Measurements from ENCODE around the gene GLB1L.
A peak's percentile ranks its signal among the peaks of the same experiment; 100 is the strongest.

Gene GLB1L

GRCh38 chr2:219210886-219211362, 34.3 kb downstream of the GLB1L start:
- H3K36me3 ChIP-seq (ENCODE audit: control insufficient read depth, insufficient read depth, low read length) = peaks cover 15% of the 10 kb centered on the region
- no peak for DNase-seq (ENCODE audit: extremely low read depth, insufficient read length)
- H3K4me3 ChIP-seq (replicated peaks; ENCODE audit: low read depth, low read length) = no peak overlapping the region
- TF ChIP-seq, protein P1, sequence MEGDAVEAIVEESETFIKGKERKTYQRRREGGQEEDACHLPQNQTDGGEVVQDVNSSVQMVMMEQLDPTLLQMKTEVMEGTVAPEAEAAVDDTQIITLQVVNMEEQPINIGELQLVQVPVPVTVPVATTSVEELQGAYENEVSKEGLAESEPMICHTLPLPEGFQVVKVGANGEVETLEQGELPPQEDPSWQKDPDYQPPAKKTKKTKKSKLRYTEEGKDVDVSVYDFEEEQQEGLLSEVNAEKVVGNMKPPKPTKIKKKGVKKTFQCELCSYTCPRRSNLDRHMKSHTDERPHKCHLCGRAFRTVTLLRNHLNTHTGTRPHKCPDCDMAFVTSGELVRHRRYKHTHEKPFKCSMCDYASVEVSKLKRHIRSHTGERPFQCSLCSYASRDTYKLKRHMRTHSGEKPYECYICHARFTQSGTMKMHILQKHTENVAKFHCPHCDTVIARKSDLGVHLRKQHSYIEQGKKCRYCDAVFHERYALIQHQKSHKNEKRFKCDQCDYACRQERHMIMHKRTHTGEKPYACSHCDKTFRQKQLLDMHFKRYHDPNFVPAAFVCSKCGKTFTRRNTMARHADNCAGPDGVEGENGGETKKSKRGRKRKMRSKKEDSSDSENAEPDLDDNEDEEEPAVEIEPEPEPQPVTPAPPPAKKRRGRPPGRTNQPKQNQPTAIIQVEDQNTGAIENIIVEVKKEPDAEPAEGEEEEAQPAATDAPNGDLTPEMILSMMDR (IDR thresholded peaks at IDR 0.05; ENCODE audit: insufficient read depth, low read length, poor library complexity, severe bottlenecking) = no peak
- H3K27me3 ChIP-seq (replicated peaks; ENCODE audit: control insufficient read depth, insufficient read depth, low read length) = no peaks in the 10 kb centered on the region

- Histone ChIP-seq H3K27me3 (replicated peaks; ENCODE audit: control insufficient read depth, insufficient read depth, low read length) (no peaks in the 10 kb centered on the region), H3K36me3 (ENCODE audit: control insufficient read depth, insufficient read depth, low read length) (peaks cover 15% of the 10 kb centered on the region), H3K4me3 (replicated peaks; ENCODE audit: low read depth, low read length) (no peak overlapping the region)
- no peak for DNase-seq (ENCODE audit: extremely low read depth, insufficient read length)
- TF ChIP-seq, protein P1 (IDR thresholded peaks at IDR 0.05; ENCODE audit: insufficient read depth, low read length, poor library complexity, severe bottlenecking) = no peak
These were observed 34.9 kb downstream of the GLB1L start for GRCh38 chr2:219210196-219210885.

DNA sequence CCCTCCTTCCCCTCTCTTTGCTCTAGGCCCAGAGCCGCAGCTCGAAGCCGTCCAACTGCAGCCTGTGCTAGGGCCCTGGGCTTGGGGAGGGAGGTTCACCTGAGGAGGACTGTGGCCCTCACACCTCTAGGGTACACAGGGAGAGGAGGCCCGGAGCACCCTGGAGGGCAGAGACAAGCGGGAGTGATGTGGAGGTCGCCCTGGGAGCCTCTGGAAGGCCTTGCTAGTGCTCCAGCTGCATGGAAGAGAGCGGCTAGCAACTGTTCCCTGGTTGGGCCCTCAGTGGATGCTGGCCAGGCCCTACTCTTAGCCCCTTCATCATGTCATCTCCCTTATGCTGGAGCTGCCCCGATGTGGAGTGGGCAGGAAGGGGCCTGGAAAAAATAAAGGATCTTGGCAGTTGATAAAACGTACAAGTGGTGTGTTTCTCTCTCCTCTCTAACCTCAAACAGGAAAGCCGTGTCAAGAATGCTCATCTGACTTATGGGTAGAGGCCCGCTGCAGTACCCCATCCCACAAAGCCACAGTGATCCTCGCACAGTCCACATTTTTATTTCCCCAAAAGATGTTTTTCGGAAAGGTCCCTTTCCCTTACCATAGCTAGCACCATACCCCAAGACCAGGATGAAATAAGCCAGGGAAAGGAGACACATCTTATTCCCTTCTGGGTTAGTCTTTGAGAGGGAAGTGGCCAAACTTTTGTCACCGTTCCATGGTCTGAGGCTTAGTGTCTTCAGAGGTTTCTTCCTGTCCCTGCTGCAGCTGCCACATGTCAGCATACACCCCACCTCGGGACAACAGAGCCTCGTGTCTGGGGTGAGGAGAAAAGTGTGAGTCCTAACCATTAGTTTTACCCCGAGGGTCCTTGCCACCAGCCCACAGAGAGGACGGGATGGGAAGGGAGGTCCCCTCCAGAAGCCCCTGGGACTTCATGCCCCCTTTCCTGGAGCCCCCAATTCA, 35.7 kb downstream of the GLB1L start:
- Histone ChIP-seq H3K4me3 (replicated peaks; ENCODE audit: low read depth, low read length) (no peak overlapping the region), H3K36me3 (ENCODE audit: control insufficient read depth, insufficient read depth, low read length) (peaks cover 15% of the 10 kb centered on the region), H3K27me3 (replicated peaks; ENCODE audit: control insufficient read depth, insufficient read depth, low read length) (no peaks in the 10 kb centered on the region)
- TF ChIP-seq, protein P1 (IDR thresholded peaks at IDR 0.05; ENCODE audit: insufficient read depth, low read length, poor library complexity, severe bottlenecking) = no peak
- no peak for DNase-seq (ENCODE audit: extremely low read depth, insufficient read length)

DNA sequence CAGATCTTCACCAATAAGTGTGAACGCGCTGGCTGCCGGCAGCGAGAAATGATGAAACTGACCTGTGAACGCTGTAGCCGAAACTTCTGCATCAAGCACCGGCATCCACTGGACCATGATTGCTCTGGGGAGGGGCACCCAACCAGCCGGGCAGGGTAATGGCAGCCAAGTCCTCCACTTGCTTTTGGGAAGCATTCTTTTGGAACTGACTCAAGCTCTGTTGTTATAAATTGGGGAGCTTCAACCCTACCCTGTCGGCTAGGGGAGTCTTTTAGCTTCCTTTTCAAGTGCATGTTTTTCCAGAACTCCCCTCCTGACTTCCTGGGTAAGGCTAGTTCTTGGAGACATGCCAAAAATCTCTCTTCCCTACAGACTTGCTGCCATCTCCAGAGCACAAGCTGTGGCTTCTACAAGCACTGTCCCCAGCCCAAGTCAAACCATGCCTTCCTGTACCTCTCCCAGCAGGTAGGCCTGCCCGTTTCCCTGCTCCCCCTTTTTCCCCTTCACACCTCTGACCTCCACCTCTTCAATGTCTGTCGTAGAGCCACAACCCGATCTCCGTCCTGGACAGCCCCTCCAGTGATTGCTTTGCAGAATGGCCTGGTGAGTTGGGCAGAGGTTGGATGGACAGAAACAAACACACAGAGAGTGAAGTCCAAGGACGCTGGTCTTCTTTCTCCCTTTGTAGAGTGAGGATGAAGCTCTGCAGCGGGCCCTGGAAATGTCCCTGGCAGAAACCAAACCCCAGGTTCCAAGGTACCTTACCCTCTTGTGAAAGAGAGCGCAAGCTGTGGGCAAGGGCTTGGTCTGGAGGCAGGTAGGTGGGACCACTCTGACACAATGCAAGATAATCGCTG, 37.1 kb downstream of the GLB1L start:
- DNase-seq (ENCODE audit: extremely low read depth, insufficient read length) = no peak
- TF ChIP-seq, protein P1 (IDR thresholded peaks at IDR 0.05; ENCODE audit: insufficient read depth, low read length, poor library complexity, severe bottlenecking) = no peak
- H3K4me3 ChIP-seq (replicated peaks; ENCODE audit: low read depth, low read length) = no peak overlapping the region
- no peaks in the 10 kb centered on the region for H3K27me3 ChIP-seq (replicated peaks; ENCODE audit: control insufficient read depth, insufficient read depth, low read length)
- H3K36me3 ChIP-seq (ENCODE audit: control insufficient read depth, insufficient read depth, low read length) = peaks cover 13% of the 10 kb centered on the region

GRCh38 chr2:219207134-219207883, 37.9 kb downstream of the GLB1L start:
- TF ChIP-seq, protein P1 (IDR thresholded peaks at IDR 0.05; ENCODE audit: insufficient read depth, low read length, poor library complexity, severe bottlenecking) = no peak
- Histone ChIP-seq H3K36me3 (ENCODE audit: control insufficient read depth, insufficient read depth, low read length) (peaks cover 9% of the 10 kb centered on the region), H3K27me3 (replicated peaks; ENCODE audit: control insufficient read depth, insufficient read depth, low read length) (no peaks in the 10 kb centered on the region), H3K4me3 (replicated peaks; ENCODE audit: low read depth, low read length) (peak overlapping the region; percentile 76)
- no peak for DNase-seq (ENCODE audit: extremely low read depth, insufficient read length)
